Retinal pigment epithelial cell (primary cell): ENCODE data around the gene UBE2V1.
A peak's percentile ranks its signal among the peaks of the same experiment; 100 is the strongest.

Experiments
- DNase-seq: peaks from one replicate; pipeline ENCODE4 v3.0.0-alpha.2; 2010; ENCODE audit warnings: low read depth
- H3K4me3 ChIP-seq: 2 replicates; pipeline ENCODE4 v1.5.1; 2011; ENCODE audit warnings: mild to moderate bottlenecking, low read length, control low read depth, moderate library complexity
- TF ChIP-seq, protein P1 (sequence below): conservative IDR thresholded peaks from 2 replicates; pipeline ENCODE4 v1.5.1; 2011; ENCODE audit warnings: low read depth, low read length, control low read depth, inconsistent platforms

Gene UBE2V1

DNA sequence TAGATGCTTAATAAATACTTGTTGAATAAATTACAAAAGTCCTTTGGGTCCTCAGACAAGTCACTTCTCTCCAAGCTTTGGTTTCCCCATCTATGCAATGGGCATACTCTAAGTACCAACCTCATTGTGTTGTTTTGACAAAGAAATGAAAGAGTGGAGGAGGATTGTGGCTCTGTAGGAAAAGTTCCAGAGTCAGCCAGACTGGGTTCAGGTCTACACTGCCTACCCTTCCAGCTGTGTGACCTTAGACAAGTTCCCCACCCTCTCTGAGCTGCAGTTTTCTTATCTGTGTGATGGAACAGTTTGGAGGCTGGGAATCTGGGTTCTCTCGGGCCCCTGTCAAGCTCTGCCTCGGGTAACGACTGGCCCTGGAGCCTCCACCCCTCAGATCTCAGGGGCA is 76.2 kb downstream of the UBE2V1 start:
- TF ChIP-seq, protein P1, sequence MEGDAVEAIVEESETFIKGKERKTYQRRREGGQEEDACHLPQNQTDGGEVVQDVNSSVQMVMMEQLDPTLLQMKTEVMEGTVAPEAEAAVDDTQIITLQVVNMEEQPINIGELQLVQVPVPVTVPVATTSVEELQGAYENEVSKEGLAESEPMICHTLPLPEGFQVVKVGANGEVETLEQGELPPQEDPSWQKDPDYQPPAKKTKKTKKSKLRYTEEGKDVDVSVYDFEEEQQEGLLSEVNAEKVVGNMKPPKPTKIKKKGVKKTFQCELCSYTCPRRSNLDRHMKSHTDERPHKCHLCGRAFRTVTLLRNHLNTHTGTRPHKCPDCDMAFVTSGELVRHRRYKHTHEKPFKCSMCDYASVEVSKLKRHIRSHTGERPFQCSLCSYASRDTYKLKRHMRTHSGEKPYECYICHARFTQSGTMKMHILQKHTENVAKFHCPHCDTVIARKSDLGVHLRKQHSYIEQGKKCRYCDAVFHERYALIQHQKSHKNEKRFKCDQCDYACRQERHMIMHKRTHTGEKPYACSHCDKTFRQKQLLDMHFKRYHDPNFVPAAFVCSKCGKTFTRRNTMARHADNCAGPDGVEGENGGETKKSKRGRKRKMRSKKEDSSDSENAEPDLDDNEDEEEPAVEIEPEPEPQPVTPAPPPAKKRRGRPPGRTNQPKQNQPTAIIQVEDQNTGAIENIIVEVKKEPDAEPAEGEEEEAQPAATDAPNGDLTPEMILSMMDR, result no peak
- DNase-seq, result no peak
- no peak overlapping the region for H3K4me3 ChIP-seq

DNA sequence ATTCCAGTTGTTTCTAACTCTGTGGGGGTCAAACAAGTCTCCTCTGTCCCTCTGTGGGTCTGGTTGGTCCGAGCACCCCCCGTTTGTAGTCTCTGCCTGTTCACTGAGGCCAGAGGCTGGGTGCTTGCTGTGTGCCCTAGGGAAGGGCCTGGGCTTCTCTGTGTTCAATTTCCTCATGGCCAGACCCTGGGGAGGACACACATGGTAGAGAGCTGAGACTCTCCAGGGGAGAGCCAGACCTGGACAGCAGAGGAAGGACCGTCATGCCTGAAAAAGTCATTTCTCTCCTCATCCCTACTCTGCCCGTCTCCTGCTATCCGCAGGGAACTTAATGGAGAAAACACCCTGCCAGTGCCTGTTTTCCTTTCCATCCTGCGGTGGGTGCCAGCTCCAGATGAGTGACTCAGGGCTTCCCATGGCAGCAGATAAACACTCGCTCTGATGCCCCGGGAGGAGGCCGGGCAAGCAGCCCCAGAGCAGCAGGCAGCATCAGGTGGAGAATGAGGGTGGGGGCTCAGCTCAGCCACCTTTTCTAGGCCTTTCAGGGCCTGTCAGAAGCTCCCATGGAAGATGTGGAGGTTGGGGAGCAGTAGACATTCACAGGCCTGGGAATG is 78.3 kb downstream of the UBE2V1 start:
- peak; percentile 58 for DNase-seq
- H3K4me3 ChIP-seq, result no peak overlapping the region
- TF ChIP-seq, protein P1, result no peak

DNA sequence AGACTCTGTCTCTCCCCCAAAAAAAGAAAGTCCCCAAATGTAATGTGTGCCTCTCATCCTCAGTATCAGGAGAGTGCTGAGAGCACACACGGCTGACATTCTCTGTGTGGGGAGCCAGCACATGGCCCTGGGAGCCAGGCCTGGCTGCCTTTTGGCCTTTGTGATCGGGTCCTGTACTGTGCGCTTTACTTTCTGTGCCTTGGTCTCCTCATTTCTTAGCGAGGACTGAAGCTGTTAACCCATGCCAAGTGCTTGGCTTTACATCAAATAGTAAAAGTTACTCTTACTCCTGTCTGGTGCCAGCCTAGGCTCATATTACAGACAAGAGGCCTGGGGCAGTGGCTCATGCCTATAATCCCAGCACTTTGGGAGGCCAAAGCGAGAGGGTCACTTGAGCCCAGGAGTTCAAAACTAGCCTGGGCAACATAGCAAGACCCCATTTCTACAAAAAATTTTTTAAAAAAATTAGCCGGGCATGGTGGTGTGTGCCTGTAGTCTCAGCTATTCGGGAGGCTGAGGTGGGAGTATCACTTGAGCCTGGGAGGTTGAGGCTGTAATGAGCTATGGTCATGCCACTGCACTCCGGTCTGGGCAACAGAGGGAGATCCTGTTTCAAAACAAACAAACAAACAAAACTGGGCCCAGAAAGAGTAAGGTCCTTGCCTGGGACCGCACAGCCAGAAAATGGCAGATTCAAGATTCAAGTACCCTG is 79.8 kb downstream of the UBE2V1 start:
- no peak for DNase-seq
- TF ChIP-seq, protein P1, result no peak
- no peak overlapping the region for H3K4me3 ChIP-seq
